BLaER1 (cell line): ENCODE results near the gene SH3TC1.
A peak's percentile ranks its signal among the peaks of the same experiment; 100 is the strongest.

Source experiments
- H3K27ac ChIP-seq: shearing (Covaris generic); formaldehyde crosslinking; 2 replicates; pipeline ENCODE4 v1.8.1; 2022
- H3K27me3 ChIP-seq: shearing (Covaris generic); formaldehyde crosslinking; 2 replicates; pipeline ENCODE4 v1.8.1; 2022
- H3K36me3 ChIP-seq: shearing (Covaris generic); formaldehyde crosslinking; 2 replicates; pipeline ENCODE4 v1.8.1; 2022
- H3K4me1 ChIP-seq: shearing (Covaris generic); formaldehyde crosslinking; 2 replicates; pipeline ENCODE4 v1.8.1; 2022
- H3K4me2 ChIP-seq: shearing (Covaris generic); formaldehyde crosslinking; 2 replicates; pipeline ENCODE4 v1.8.1; 2022
- H3K4me3 ChIP-seq: shearing (Covaris generic); formaldehyde crosslinking; 2 replicates; pipeline ENCODE4 v1.8.1; 2022
- H3K9ac ChIP-seq: shearing (Covaris generic); formaldehyde crosslinking; 2 replicates; pipeline ENCODE4 v1.8.1; 2022
- H3K9me3 ChIP-seq: shearing (Covaris generic); formaldehyde crosslinking; 2 replicates; pipeline ENCODE4 v1.8.1; 2022
- H4K20me1 ChIP-seq: shearing (Covaris generic); formaldehyde crosslinking; 2 replicates; pipeline ENCODE4 v1.8.1; 2022
- Cebpa-rat ChIP-seq: shearing (Covaris generic); IDR thresholded peaks from 2 replicates; pipeline ENCODE4 v1.8.1; 2022

Gene SH3TC1

DNA sequence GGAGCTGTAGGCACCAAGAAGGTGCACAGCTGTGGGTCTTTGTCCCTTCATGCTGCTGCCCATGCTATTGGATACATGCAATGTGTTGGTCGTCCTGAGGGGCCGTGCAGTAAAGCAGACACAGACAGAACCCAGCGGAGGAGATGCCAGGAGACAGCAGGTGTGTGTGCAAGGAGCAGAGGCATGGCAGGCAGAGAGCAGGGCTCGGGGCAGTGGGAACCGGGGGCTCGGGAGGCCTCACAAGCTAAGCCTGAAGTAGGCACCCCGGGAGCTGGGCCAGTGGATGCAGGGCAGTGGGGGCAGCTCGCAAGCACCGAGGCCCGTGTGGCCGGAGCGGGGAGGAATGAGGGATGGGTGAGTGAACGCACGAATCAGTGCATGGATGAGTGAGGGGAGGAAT is 83.7 kb downstream of the SH3TC1 start:
- H3K27ac ChIP-seq, result peak overlapping the region; percentile 97
- no peaks in the 10 kb centered on the region for H3K27me3 ChIP-seq
- H3K4me1 ChIP-seq, result peaks cover 99% of the 10 kb centered on the region
- H3K36me3 ChIP-seq, result peaks cover 77% of the 10 kb centered on the region
- no peaks in the 10 kb centered on the region for H3K9me3 ChIP-seq
- H3K4me2 ChIP-seq, result peak overlapping the region; percentile 97
- H4K20me1 ChIP-seq, result peaks cover 98% of the 10 kb centered on the region
- TF ChIP-seq Cebpa-rat, result no peak
- peak overlapping the region; percentile 74 for H3K9ac ChIP-seq
- H3K4me3 ChIP-seq, result peak overlapping the region; percentile 57

DNA sequence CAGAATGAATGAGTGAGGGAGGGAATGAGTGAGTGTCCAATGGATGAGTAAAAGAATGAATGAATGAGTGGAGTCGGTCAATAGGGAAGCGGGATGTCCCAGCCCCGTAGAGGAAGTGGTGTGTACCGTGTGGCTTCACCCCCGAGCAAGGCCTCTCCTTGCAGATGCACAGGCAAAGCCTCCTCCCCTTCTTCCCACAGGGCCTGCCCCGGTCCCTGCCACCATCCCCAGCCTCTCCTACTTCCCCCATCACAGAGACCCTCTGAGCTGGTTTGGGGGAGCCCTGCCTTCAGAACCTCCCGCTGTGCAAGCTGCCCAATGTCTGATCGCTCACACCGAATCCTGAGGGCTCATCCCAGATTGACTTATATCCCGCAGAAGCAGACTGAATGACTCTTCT is 84.1 kb downstream of the SH3TC1 start:
- Histone ChIP-seq H3K4me1 (peaks cover 99% of the 10 kb centered on the region), H3K27ac (peak overlapping the region; percentile 97), H3K4me2 (peak overlapping the region; percentile 97), H4K20me1 (peaks cover 98% of the 10 kb centered on the region), H3K9me3 (no peaks in the 10 kb centered on the region), H3K36me3 (peaks cover 81% of the 10 kb centered on the region), H3K4me3 (peak overlapping the region; percentile 57), H3K9ac (peak overlapping the region; percentile 74; the same call in 1 of the 2 replicates), H3K27me3 (no peaks in the 10 kb centered on the region)
- no peak for TF ChIP-seq Cebpa-rat

DNA sequence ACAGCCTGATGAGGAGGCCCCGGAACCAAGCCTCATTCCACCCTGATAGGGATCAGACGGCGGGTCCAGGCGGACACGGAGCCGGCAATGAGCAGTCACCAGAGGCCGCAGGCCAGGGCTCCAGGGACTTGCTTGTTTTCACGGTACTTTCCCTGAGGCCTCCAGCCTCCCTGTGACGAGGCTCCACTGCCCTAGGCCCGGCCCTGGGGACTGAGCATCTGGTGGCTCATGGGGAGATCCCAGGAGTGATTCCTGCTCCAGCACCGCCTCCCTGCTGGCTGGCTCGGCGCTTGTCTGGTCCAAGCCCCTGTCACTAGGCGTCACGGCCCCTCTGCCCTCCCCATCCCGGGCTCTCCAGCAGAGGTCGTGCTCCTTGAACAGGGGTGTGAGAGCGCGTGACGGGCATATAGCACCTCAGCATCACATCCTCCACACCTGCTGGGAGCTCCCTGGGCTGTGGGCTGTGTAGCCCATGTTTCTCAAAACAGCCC is 84.6 kb downstream of the SH3TC1 start:
- Histone ChIP-seq H3K4me1 (peaks cover 99% of the 10 kb centered on the region), H3K27ac (peak overlapping the region; percentile 97), H3K9me3 (no peaks in the 10 kb centered on the region), H3K27me3 (no peaks in the 10 kb centered on the region), H3K9ac (peak overlapping the region; percentile 74; the same call in 1 of the 2 replicates), H3K4me3 (peak overlapping the region; percentile 57; the same call in 1 of the 2 replicates), H3K4me2 (peak overlapping the region; percentile 97), H3K36me3 (peaks cover 86% of the 10 kb centered on the region), H4K20me1 (peaks cover 98% of the 10 kb centered on the region)
- no peak for TF ChIP-seq Cebpa-rat

DNA sequence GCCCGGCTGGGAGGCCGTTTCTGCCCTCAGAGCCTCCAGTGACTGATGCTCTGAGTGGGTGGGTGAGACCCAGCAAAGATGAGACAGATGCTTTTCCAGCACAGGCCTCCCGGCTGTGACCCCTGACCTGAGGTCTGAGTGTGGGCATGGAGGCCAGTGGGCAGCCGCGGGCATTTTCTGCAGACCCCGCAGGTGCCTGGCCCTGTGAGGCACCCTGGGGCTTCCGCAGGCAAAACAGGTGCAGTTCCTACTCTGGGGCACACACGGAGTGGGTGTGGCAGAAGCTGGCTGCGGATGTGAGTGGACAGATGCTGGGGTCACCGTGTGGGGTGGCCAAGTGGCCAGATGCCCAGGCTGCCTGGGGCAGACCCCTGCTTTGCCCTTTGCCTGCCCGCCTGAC is 85.3 kb downstream of the SH3TC1 start:
- Histone ChIP-seq H3K27ac (peak overlapping the region; percentile 97; the same call in 1 of the 2 replicates), H3K4me2 (peak overlapping the region; percentile 97), H3K9ac (no peak overlapping the region), H4K20me1 (peaks cover 100% of the 10 kb centered on the region), H3K4me1 (peaks cover 100% of the 10 kb centered on the region), H3K36me3 (peaks cover 94% of the 10 kb centered on the region), H3K4me3 (no peak overlapping the region), H3K27me3 (no peaks in the 10 kb centered on the region), H3K9me3 (no peaks in the 10 kb centered on the region)
- no peak for TF ChIP-seq Cebpa-rat

DNA sequence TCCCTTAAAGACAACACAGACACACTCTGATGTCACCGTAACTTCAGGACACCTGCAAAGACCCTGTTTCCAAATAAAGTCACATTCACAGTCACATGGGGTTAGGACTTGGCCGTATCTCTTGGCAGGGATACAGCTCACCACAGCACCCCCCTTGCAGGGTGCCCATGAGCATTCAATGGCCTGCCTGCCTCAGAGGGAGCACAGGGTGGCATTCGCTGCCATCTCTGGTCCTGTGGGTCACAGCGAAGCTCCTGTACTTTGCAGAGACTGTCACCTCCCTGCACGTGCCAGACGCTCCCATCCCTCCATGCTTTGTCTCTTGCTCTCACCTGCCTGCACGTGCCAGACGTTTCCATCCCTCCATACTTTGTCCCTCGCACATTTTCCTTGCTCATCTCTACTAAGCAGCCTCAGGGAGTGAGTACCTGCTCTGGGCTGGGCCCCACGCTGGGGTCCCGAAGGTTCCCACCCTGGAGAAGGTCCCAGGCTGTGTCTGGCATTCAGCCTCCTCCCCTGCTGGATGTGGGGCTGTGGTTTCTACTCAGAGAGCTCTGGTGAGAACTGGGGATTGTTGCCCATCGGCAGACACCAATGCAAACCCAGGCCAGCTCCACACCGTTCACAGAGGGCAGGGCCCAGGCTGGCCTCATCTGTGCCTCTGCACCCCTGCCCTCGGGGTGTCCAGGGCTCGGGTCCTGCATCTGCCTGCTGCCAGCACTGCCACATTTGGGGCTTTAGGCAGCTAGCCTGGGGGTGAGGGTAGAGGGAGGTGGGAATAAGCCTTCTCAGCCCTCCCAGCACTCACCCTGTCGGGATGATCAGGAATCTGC is 86.3 kb downstream of the SH3TC1 start:
- Histone ChIP-seq H3K36me3 (peaks cover 100% of the 10 kb centered on the region), H3K4me3 (no peak overlapping the region), H3K9me3 (no peaks in the 10 kb centered on the region), H3K4me2 (peak overlapping the region; percentile 97), H3K4me1 (peaks cover 100% of the 10 kb centered on the region), H4K20me1 (peaks cover 100% of the 10 kb centered on the region), H3K27me3 (no peaks in the 10 kb centered on the region), H3K27ac (peak overlapping the region; percentile 97), H3K9ac (no peak overlapping the region)
- no peak for TF ChIP-seq Cebpa-rat

- peaks cover 100% of the 10 kb centered on the region for H3K36me3 ChIP-seq
- no peak overlapping the region for H3K9ac ChIP-seq
- no peak for TF ChIP-seq Cebpa-rat
- H3K9me3 ChIP-seq, result no peaks in the 10 kb centered on the region
- H3K27ac ChIP-seq, result peak overlapping the region; percentile 40
- peaks cover 100% of the 10 kb centered on the region for H4K20me1 ChIP-seq
- no peak overlapping the region for H3K4me3 ChIP-seq
- peaks cover 100% of the 10 kb centered on the region for H3K4me1 ChIP-seq
- H3K4me2 ChIP-seq, result peak overlapping the region; percentile 97
- H3K27me3 ChIP-seq, result no peaks in the 10 kb centered on the region
Observed at GRCh38 chr4:8285976-8286718, 87.1 kb downstream of the SH3TC1 start.

DNA sequence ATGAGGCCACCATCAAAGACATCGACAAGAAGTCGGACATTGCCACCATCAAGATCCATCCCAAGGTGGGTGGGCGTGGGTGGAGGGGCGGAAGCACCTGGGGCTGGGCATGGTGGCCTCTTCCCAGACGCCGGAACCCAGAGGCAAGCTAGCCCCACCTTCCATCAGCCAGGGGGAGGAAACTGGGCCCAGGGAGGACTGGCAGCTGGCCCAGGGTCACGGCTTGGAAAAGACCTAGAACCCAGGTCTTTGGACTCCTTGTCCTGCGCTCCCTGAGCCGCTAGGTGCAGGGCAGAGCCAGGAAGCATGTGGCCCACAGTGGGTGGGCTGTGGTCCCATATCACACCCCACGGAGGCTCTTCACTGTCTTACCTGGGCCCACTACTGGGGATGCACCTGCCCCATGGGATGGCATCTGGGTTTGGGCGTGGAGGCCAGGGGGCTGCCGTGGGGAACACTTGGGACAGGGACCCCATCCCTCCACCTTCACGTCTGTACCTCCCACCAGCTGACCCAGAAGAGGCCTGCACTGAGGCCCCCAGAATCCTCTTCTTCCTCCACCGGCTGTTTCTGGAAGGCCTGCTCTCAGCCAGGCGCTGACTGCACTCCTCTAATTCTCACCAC is 87.7 kb downstream of the SH3TC1 start:
- 0 out of 2 replicates have a peak overlapping the region, but pooled peaks have one; percentile 19 for H3K9ac ChIP-seq
- H3K36me3 ChIP-seq, result peaks cover 100% of the 10 kb centered on the region
- H3K9me3 ChIP-seq, result no peaks in the 10 kb centered on the region
- H3K27me3 ChIP-seq, result no peaks in the 10 kb centered on the region
- H3K4me2 ChIP-seq, result peak overlapping the region; percentile 97
- peaks cover 97% of the 10 kb centered on the region for H3K4me1 ChIP-seq
- peak overlapping the region; percentile 40 for H3K27ac ChIP-seq
- H4K20me1 ChIP-seq, result peaks cover 100% of the 10 kb centered on the region
- 0 out of 2 replicates have a peak overlapping the region, but pooled peaks have one; percentile 7 for H3K4me3 ChIP-seq
- no peak for TF ChIP-seq Cebpa-rat

- H3K4me3 ChIP-seq, result 0 out of 2 replicates have a peak overlapping the region, but pooled peaks have one; percentile 7
- H3K27ac ChIP-seq, result peak overlapping the region; percentile 40; the same call in 1 of the 2 replicates
- no peak for TF ChIP-seq Cebpa-rat
Observed at GRCh38 chr4:8287343-8288280, 88.5 kb downstream of the SH3TC1 start.

More at GRCh38 chr4:8287343-8288280, 88.5 kb downstream of the SH3TC1 start:
- Histone ChIP-seq H3K9ac (no peak overlapping the region), H3K36me3 (peaks cover 100% of the 10 kb centered on the region), H3K4me1 (peaks cover 89% of the 10 kb centered on the region), H3K4me2 (peak overlapping the region; percentile 97), H4K20me1 (peaks cover 100% of the 10 kb centered on the region), H3K9me3 (no peaks in the 10 kb centered on the region), H3K27me3 (no peaks in the 10 kb centered on the region)
